Body of pancreas (tissue), 4 donors: ENCODE results near the gene FREY1. TPM values are rescaled to one million over a fixed set of nuclear protein-coding genes. Genes with fewer than 3 reads are reported as not detected.

ENCODE experiments used
- ATAC-seq: fragments of 150-250 bp; one replicate; pipeline ENCODE4 v1.9.1; 2016
- DNase-seq, 4 donors: peaks; one replicate each; pipeline ENCODE4 v3.0.0-alpha.2; 2019
- H3K27ac ChIP-seq, 4 donors: fragments of 200-600 bp; sonication (generic); 1 replicate in 3 of 4; 2 replicates in 1 of 4; pipeline versions ENCODE4 v1.5.1 to v1.6.1; 2016 to 2019; ENCODE audit warnings: mild to moderate bottlenecking in 1 of 4, mixed read lengths in 1 of 4, moderate library complexity in 1 of 4
- H3K27me3 ChIP-seq, 2 donors: fragments of 200-600 bp; sonication (generic); one replicate each; pipeline ENCODE4 v1.6.0; 2016; ENCODE audit warnings: mild to moderate bottlenecking in 1 of 2
- H3K36me3 ChIP-seq, 2 donors: fragments of 200-600 bp; sonication (generic); replicated peaks in 1 of 2; 2 replicates each; pipeline ENCODE4 v1.5.1; 2016; ENCODE audit warnings: low read depth in 2 of 2; ENCODE audit not compliant: insufficient read depth in 1 of 2
- H3K4me1 ChIP-seq: fragments of 200-600 bp; sonication (generic); one replicate; pipeline ENCODE4 v1.6.0; 2016
- H3K4me3 ChIP-seq, 2 donors: fragments of 200-600 bp; sonication (generic); 1 replicate in 1 of 2; 2 replicates in 1 of 2; pipeline ENCODE4 v1.5.1; 2016 to 2019
- H3K9me3 ChIP-seq, 3 donors: fragments of 200-600 bp; sonication (generic); 1 replicate in 2 of 3; 2 replicates in 1 of 3; pipeline ENCODE4 v1.5.1; 2016
- POLR2A ChIP-seq, 3 donors: fragments of 450-650 bp; IDR thresholded peaks; one replicate each; pipeline ENCODE4 v1.6.1; 2016; ENCODE audit warnings: antibody characterized with exemption in 3 of 3, mild to moderate bottlenecking in 2 of 3
- WGBS, 2 donors: methylation state at CpG; one replicate each; pipeline ENCODE4 v1.1.5; 2017; 5-methylcytosine and 5-hydroxymethylcytosine counted together
- intact Hi-C: fragments of 100-400 bp; cut with DNase I; formaldehyde crosslinking; loops from one replicate; pipeline ENCODE4 v1.15.1; 2023
- total RNA-seq, 2 donors: library from RNA; depleted of rRNA; stranded (reverse); fragments of >200 nt; gene quantifications; one replicate each; pipeline ENCODE4 v1.1.0, GENCODE V29; 2016
- TF ChIP-seq, protein P1 (sequence below), 7 experiments: fragments of 450-650 bp in 4 of 7; fragments of 200-600 bp in 3 of 7; sonication (generic) in 3 of 7; IDR thresholded peaks; one replicate each; pipeline ENCODE4 v1.5.1; 2016 to 2019; ENCODE audit warnings: antibody characterized with exemption in 7 of 7

The FREY1 gene, protein sequence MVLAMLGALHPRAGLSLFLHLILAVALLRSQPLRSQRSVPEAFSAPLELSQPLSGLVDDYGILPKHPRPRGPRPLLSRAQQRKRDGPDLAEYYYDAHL
- 1 to 10 TPM; 2.3 to 8.2 TPM for total RNA-seq

GRCh38 chr11:45906965-45907611 is at the start of gene FREY1:
FREY1 (minus strand) TSS chr11:45907271; CDS start chr11:45907245, 26 bp downstream.
- Histone ChIP-seq H3K4me3 (no peak within 1 kb of the TSS), H3K27ac (peak within 1 kb of the TSS; percentile 83 to 93 (median 90)), H3K9me3 (no peaks in the 10 kb centered on the region), H3K27me3 (no peaks in the 10 kb centered on the region), H3K36me3 (peaks cover 0 to 13% of the 10 kb centered on the region in 2 donors), H3K4me1 (peaks cover 59% of the 10 kb centered on the region)
- WGBS, 2 donors, result 47 to 58% methylated on average over 4 to 18 of the region's 18 CpGs
- intact Hi-C loops, result no loop called here
- peak; percentile 9 for ATAC-seq
- TF ChIP-seq, protein P1, sequence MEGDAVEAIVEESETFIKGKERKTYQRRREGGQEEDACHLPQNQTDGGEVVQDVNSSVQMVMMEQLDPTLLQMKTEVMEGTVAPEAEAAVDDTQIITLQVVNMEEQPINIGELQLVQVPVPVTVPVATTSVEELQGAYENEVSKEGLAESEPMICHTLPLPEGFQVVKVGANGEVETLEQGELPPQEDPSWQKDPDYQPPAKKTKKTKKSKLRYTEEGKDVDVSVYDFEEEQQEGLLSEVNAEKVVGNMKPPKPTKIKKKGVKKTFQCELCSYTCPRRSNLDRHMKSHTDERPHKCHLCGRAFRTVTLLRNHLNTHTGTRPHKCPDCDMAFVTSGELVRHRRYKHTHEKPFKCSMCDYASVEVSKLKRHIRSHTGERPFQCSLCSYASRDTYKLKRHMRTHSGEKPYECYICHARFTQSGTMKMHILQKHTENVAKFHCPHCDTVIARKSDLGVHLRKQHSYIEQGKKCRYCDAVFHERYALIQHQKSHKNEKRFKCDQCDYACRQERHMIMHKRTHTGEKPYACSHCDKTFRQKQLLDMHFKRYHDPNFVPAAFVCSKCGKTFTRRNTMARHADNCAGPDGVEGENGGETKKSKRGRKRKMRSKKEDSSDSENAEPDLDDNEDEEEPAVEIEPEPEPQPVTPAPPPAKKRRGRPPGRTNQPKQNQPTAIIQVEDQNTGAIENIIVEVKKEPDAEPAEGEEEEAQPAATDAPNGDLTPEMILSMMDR (IDR thresholded peaks at IDR 0.05), result no peak
- peak in 1 of 3 donors; percentile 8 for TF ChIP-seq POLR2A (IDR thresholded peaks at IDR 0.05)
- DNase-seq, result peak; percentile 55 to 74 (median 64)

- peaks cover 0 to 2% of the 10 kb centered on the region in 2 donors for H3K36me3 ChIP-seq
- ATAC-seq (no peak), DNase-seq (no peak)
- 83 to 95% methylated on average over 1 of the region's 1 CpG for WGBS, 2 donors
- no peaks in the 10 kb centered on the region for H3K9me3 ChIP-seq
- peaks cover 13% of the 10 kb centered on the region for H3K4me1 ChIP-seq
- no peak overlapping the region for H3K4me3 ChIP-seq
- TF ChIP-seq, protein P1 (IDR thresholded peaks at IDR 0.05), result no peak
- TF ChIP-seq POLR2A (IDR thresholded peaks at IDR 0.05), result no peak
- H3K27me3 ChIP-seq, result no peaks in the 10 kb centered on the region
- intact Hi-C loops, result no loop called here
- no peak overlapping the region for H3K27ac ChIP-seq
Observed at GRCh38 chr11:45949992-45950407, 42.9 kb upstream of the FREY1 start.

- Histone ChIP-seq H3K9me3 (no peaks in the 10 kb centered on the region), H3K4me1 (peaks cover 16% of the 10 kb centered on the region), H3K36me3 (peaks cover 0 to 2% of the 10 kb centered on the region in 2 donors), H3K27me3 (no peaks in the 10 kb centered on the region), H3K4me3 (no peak overlapping the region), H3K27ac (no peak overlapping the region)
- intact Hi-C loops, result no loop called here
- DNase-seq, result no peak
- TF ChIP-seq POLR2A (IDR thresholded peaks at IDR 0.05), result no peak
- TF ChIP-seq, protein P1 (IDR thresholded peaks at IDR 0.05), result no peak
- WGBS, 2 donors, result 93 to 97% methylated on average over 3 of the region's 3 CpGs
- no peak for ATAC-seq
Observed at GRCh38 chr11:45948356-45948755, 41.3 kb upstream of the FREY1 start.

GRCh38 chr11:45947885-45948284 is 40.8 kb upstream of the FREY1 start:
- intact Hi-C loops, result no loop called here
- 75 to 100% methylated on average over 1 of the region's 1 CpG for WGBS, 2 donors
- H3K27me3 ChIP-seq, result no peaks in the 10 kb centered on the region
- no peaks in the 10 kb centered on the region for H3K9me3 ChIP-seq
- H3K27ac ChIP-seq, result no peak overlapping the region
- DNase-seq (no peak), ATAC-seq (no peak)
- TF ChIP-seq, protein P1 (IDR thresholded peaks at IDR 0.05), result no peak
- no peak for TF ChIP-seq POLR2A (IDR thresholded peaks at IDR 0.05)
- H3K4me1 ChIP-seq, result peaks cover 16% of the 10 kb centered on the region
- H3K36me3 ChIP-seq, result peaks cover 0 to 2% of the 10 kb centered on the region in 2 donors
- no peak overlapping the region for H3K4me3 ChIP-seq
